Heart left ventricle (tissue), 16 donors: Measurements from ENCODE around the gene REM2. TPM values are rescaled to one million over a fixed set of nuclear protein-coding genes. Genes with fewer than 3 reads are reported as not detected.

ENCODE experiments used
- ATAC-seq, 4 donors: fragments of 200-7000 bp; cut with Tn5 transposase; one replicate each; pipeline ENCODE4 v1.9.1; 2020 to 2022; ENCODE audit warnings: moderate library complexity in 4 of 4, mild to moderate bottlenecking in 3 of 4, moderate number of reproducible peaks in 1 of 4
- DNase-seq, 5 donors: peaks; one replicate each; pipeline ENCODE4 v3.0.0-alpha.2; 2020
- H3K27ac ChIP-seq, 12 donors: fragments of 200-600 bp; sonication (generic) in 4 of 12; one replicate each; pipeline versions ENCODE4 v1.5.0 to v1.8.0; 2016 to 2022; ENCODE audit warnings: mild to moderate bottlenecking in 2 of 12
- H3K27me3 ChIP-seq, 9 donors: fragments of 200-600 bp; sonication (generic) in 2 of 9; one replicate each; pipeline versions ENCODE4 v1.5.1 to v1.8.0; 2016 to 2022; ENCODE audit warnings: mild to moderate bottlenecking in 3 of 9
- H3K36me3 ChIP-seq, 9 donors: fragments of 200-600 bp; sonication (generic) in 2 of 9; one replicate each; pipeline versions ENCODE4 v1.5.0 to v1.8.0; 2018 to 2022; ENCODE audit warnings: mild to moderate bottlenecking in 2 of 9
- H3K4me1 ChIP-seq, 12 donors: fragments of 200-600 bp; sonication (generic) in 4 of 12; one replicate each; pipeline versions ENCODE4 v1.5.0 to v1.8.0; 2016 to 2022; ENCODE audit warnings: mild to moderate bottlenecking in 3 of 12
- H3K4me3 ChIP-seq, 12 donors: fragments of 200-600 bp; sonication (generic) in 4 of 12; one replicate each; pipeline versions ENCODE4 v1.5.0 to v1.8.0; 2017 to 2022; ENCODE audit warnings: mild to moderate bottlenecking in 9 of 12, moderate library complexity in 4 of 12
- H3K9me3 ChIP-seq, 12 donors: fragments of 200-600 bp; sonication (generic) in 4 of 12; one replicate each; pipeline versions ENCODE4 v1.5.0 to v1.8.0; 2016 to 2022; ENCODE audit warnings: mild to moderate bottlenecking in 1 of 12
- CTCF ChIP-seq, 12 donors: fragments of 200-600 bp; sonication (generic) in 4 of 12; IDR thresholded peaks; one replicate each; pipeline versions ENCODE4 v1.5.0 to v1.8.0; 2018 to 2022; ENCODE audit warnings: antibody characterized with exemption in 12 of 12, mild to moderate bottlenecking in 5 of 12
- POLR2A ChIP-seq, 2 donors: fragments of 450-650 bp; IDR thresholded peaks; one replicate each; pipeline ENCODE4 v1.6.1; 2017; ENCODE audit warnings: antibody characterized with exemption in 2 of 2, mild to moderate bottlenecking in 2 of 2, moderate library complexity in 2 of 2
- WGBS, 4 donors: extraction: QIAGEN DNeasy Blood & Tissue Kit in 2 of 4; methylation state at CpG; one replicate each; pipeline versions ENCODE4 v1.1.5 to v1.1.7; 2013 to 2018; 5-methylcytosine and 5-hydroxymethylcytosine counted together
- intact Hi-C, 10 donors: fragments of 100-400 bp; cut with DNase I; formaldehyde crosslinking; loops; one replicate each; pipeline versions ENCODE4 v1.11.1 to v1.14.2; 2022
- polyA plus RNA-seq, 2 donors: library from polyadenylated mRNA; stranded (reverse); fragments of 200-250 nt; gene quantifications; one replicate each; pipeline ENCODE4 v1.2.3, GENCODE V29; 2013
- total RNA-seq, 9 donors: library from RNA; depleted of rRNA in 2 of 9; stranded (reverse); fragments of >200 nt in 2 of 9; fragmentation: NEBNext Ultra II Directional in 3 of 9; extraction: Animal tissue kit (Norgen Biotek cat#: 25700) in 3 of 9; gene quantifications; one replicate each; pipeline versions ENCODE4 v1.1.0 to v1.2.4, GENCODE V29; 2016 to 2023
- donor health status: ischemic (EF 13 %, LVEDD 7.1; RV severe dilation, severe dysfunction).
- donor health status: healthy with polysubstance abuse.
- donor health status: DM: no; HTN: yes; CAD: no.
- donor health status: DM: no; HTN: no; CAD: no.
- donor health status: ischemic (EF 25% LVEDD 6.9; RV normal size, moderate dysfunction).
- donor health status: ischemic (EF 25% LVEDD 5.7; RV mildly dilated, moderate dysfunction).
- donor health status: healthy.
- donor health status: DM: yes; HTN: yes; CAD: no.
- donor health status: ischemic (EF 35%, LVEDD 5.7; RV mildly dilated, moderate dysfunction).
- donor health status: nonischemic (EF 11% LVEDD 7.7; RV severe dilation, severe dysfunction).
- donor health status: DM: yes; HTN: yes; CAD: no.
- donor health status: PGD.
- donor health status: ischemic (EF 29% LVEDD 5.4; RV normal size, mild dysfunction).
- donor health status: nonischemic (EF 23%, LVEDD 6.1; RV moderate dilation, normal function).

Gene REM2
- total and polyA plus RNA-seq, 11 donors, result 0.06 to 0.21 TPM; not detected in 9

- ATAC-seq, result no peak
- Histone ChIP-seq H3K4me1 (peaks cover 0 to 6% (median 3%) of the 10 kb centered on the region in 12 donors), H3K27me3 (no peaks in the 10 kb centered on the region), H3K27ac (no peak overlapping the region), H3K36me3 (no peaks in the 10 kb centered on the region), H3K4me3 (no peak overlapping the region), H3K9me3 (no peaks in the 10 kb centered on the region)
- WGBS, 4 donors, result 81 to 89% (median 87%) methylated on average over 7 of the region's 7 CpGs
- intact Hi-C loops, result no loop called here
- DNase-seq, result no peak
- TF ChIP-seq CTCF (IDR thresholded peaks at IDR 0.05) (no peak), POLR2A (IDR thresholded peaks at IDR 0.05) (no peak)
These were observed 9.5 kb downstream of the REM2 start for GRCh38 chr14:22892488-22892887.

GRCh38 chr14:22893706-22894105 is 10.7 kb downstream of the REM2 start:
- ATAC-seq, result no peak
- Histone ChIP-seq H3K27me3 (no peaks in the 10 kb centered on the region), H3K36me3 (peaks cover 0 to 7% (median 0%) of the 10 kb centered on the region in 9 donors), H3K9me3 (no peaks in the 10 kb centered on the region), H3K4me1 (peaks cover 0 to 5% (median under 1%) of the 10 kb centered on the region in 12 donors), H3K4me3 (no peak overlapping the region), H3K27ac (no peak overlapping the region)
- no peak for TF ChIP-seq CTCF (IDR thresholded peaks at IDR 0.05)
- no peak for TF ChIP-seq POLR2A (IDR thresholded peaks at IDR 0.05)
- no peak for DNase-seq
- intact Hi-C loops, result no loop called here
- 91 to 96% (median 95%) methylated on average over 4 of the region's 4 CpGs for WGBS, 4 donors

GRCh38 chr14:22895402-22895801 is 12.4 kb downstream of the REM2 start:
- Histone ChIP-seq H3K27me3 (no peaks in the 10 kb centered on the region), H3K9me3 (no peaks in the 10 kb centered on the region), H3K4me3 (no peak overlapping the region), H3K36me3 (peaks cover 0 to 16% (median 2%) of the 10 kb centered on the region in 9 donors), H3K27ac (no peak overlapping the region), H3K4me1 (peaks cover 0 to 9% (median 2%) of the 10 kb centered on the region in 12 donors)
- WGBS, 4 donors, result 85 to 97% (median 94%) methylated on average over 1 of the region's 1 CpG
- no peak for ATAC-seq
- no peak for TF ChIP-seq POLR2A (IDR thresholded peaks at IDR 0.05)
- TF ChIP-seq CTCF (IDR thresholded peaks at IDR 0.05), result no peak
- intact Hi-C loops, result no loop called here
- no peak for DNase-seq

GRCh38 chr14:22896356-22896755 is 13.3 kb downstream of the REM2 start:
- no peak overlapping the region for H3K27ac ChIP-seq
- DNase-seq (no peak), ATAC-seq (no peak)
- intact Hi-C loops, result loop anchor here in 1 of 10 donors (2.0 kb wide), 1 partner anchor 16 kb away; no protein-coding TSS in a partner anchor
- H3K27me3 ChIP-seq, result no peaks in the 10 kb centered on the region
- H3K4me1 ChIP-seq, result peaks cover 0 to 9% (median 2%) of the 10 kb centered on the region in 12 donors
- 56 to 66% (median 62%) methylated on average over 5 of the region's 5 CpGs for WGBS, 4 donors
- TF ChIP-seq CTCF (IDR thresholded peaks at IDR 0.05) (no peak), POLR2A (IDR thresholded peaks at IDR 0.05) (no peak)
- no peaks in the 10 kb centered on the region for H3K9me3 ChIP-seq
- H3K36me3 ChIP-seq, result peaks cover 0 to 25% (median 11%) of the 10 kb centered on the region in 9 donors
- H3K4me3 ChIP-seq, result no peak overlapping the region
